22Rv1 (cell line): ENCODE measurements around the gene GMPS.

Experiments
- H3K27ac ChIP-seq: fragments of 450-650 bp; 2 replicates; pipeline ENCODE4 v1.5.1; 2017
- CTCF ChIP-seq: fragments of 450-650 bp; IDR thresholded peaks from 2 replicates; pipeline ENCODE4 v1.5.1; 2017; ENCODE audit warnings: mild to moderate bottlenecking
- ZFX ChIP-seq: fragments of 450-650 bp; IDR thresholded peaks from 2 replicates; pipeline ENCODE4 v1.6.1; 2017; ENCODE audit warnings: antibody characterized with exemption, borderline replicate concordance

Gene GMPS

GRCh38 chr3:155963570-155963969, 93.1 kb downstream of the GMPS start:
- TF ChIP-seq ZFX (no peak), CTCF (no peak)
- no peak overlapping the region for H3K27ac ChIP-seq

- TF ChIP-seq ZFX (no peak), CTCF (no peak)
Observed at GRCh38 chr3:155970398-155970797, 99.9 kb downstream of the GMPS start.

GRCh38 chr3:155972885-155973584, 102.6 kb downstream of the GMPS start:
- TF ChIP-seq CTCF (no peak), ZFX (no peak)
- no peak overlapping the region for H3K27ac ChIP-seq

More at GRCh38 chr3:155970398-155970797, 99.9 kb downstream of the GMPS start:
- no peak overlapping the region for H3K27ac ChIP-seq

- TF ChIP-seq CTCF: peak; percentile 42
- TF ChIP-seq ZFX: no peak
- no peak overlapping the region for H3K27ac ChIP-seq
Observed at GRCh38 chr3:155978324-155978723, 107.9 kb downstream of the GMPS start.

- no peak for TF ChIP-seq CTCF
- TF ChIP-seq ZFX: no peak
- no peak overlapping the region for H3K27ac ChIP-seq
Observed at GRCh38 chr3:155979746-155980145, 109.3 kb downstream of the GMPS start.

GRCh38 chr3:155981669-155982068, 111.2 kb downstream of the GMPS start:
- H3K27ac ChIP-seq: no peak overlapping the region
- no peak for TF ChIP-seq ZFX
- no peak for TF ChIP-seq CTCF

- TF ChIP-seq CTCF (no peak; the same call in 1 of the 2 replicates), ZFX (no peak)
- no peak overlapping the region for H3K27ac ChIP-seq
Observed at GRCh38 chr3:155983834-155984474, 113.5 kb downstream of the GMPS start.
